GM10847 (cell line): Measurements from ENCODE around the gene CAMP.

Source experiments
- POLR2A ChIP-seq: IDR thresholded peaks from 2 replicates; pipeline ENCODE4 v1.6.1; 2011; ENCODE audit not compliant: insufficient read length; ENCODE audit errors: extremely low read depth

Gene CAMP

DNA sequence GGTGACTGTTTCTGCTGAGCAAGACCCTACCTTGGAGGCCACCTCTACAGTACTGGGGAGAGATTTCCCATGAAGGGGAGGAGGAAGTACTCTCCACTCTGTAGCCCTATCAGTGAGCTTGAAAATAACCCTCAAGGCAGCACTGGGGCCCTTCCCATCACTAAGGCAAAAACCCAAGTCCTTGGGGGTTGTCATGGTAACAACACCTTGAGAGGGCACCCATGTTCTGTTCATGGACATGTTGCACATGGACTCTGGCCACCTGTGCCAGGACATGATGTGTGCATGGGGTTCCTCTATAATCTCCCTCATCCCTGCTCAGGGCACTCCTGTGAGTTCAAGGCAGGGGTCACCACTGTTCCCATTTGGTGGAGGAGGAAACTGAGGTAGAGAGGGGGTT lies 24.2 kb upstream of the CAMP start:
- no peak for TF ChIP-seq POLR2A

DNA sequence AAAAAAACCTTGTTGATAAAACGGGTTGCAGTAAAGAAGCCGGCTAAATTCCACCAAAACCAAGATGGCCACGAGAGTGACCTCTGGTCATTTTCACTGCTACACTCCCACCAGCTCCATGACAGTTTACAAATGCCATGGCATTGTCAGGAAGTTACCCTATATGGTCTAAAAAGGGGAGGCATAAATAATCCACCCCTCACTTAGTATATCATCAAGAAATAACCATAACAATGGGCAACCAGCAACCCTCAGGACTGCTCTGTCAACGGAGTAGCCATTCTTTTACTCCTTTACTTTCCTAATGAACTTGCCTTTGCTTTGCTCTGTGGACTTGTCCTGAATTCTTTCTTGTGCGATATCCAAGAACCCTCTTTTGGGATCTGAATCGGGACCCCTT lies 20.7 kb upstream of the CAMP start:
- no peak for TF ChIP-seq POLR2A

DNA sequence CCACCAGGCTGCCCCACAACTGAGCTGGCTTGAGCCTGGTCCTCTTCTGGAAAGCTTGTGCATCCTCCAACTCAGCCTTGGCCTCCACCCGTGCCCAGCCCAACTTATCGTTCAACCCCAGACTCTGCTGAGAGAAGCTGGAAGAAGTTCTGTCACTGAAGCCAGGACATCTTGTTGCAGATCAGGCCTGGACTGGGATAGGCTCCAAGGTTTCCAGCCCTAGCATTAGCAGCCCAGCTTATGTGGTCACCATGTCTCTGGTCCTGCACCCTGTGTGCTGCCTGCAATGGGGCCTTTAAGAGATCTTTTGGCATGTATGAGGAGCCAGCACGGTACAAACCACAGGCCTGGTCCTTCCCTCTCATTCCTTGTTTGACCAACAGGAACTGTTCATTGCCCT lies 15.2 kb upstream of the CAMP start:
- no peak for TF ChIP-seq POLR2A

DNA sequence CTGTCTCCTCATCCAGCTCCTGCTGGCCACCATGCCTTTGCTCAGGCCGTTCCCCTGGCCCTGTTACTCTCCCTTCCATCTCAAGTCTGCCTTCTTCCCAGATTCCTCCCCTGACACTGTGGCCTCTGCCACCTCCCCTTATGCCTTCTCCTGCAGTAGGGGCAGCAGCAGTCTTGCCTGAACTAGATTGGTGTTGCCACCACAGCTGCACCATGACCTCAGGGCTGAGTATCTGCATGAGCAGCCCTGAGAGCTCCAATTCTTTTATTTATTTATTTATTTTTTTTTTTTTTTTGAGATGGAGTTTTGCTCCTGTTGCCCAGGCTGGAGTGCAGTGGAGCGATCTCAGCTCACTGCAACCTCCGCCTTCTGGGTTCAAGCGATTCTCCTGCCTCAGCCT lies 13.8 kb upstream of the CAMP start:
- TF ChIP-seq POLR2A, result no peak

DNA sequence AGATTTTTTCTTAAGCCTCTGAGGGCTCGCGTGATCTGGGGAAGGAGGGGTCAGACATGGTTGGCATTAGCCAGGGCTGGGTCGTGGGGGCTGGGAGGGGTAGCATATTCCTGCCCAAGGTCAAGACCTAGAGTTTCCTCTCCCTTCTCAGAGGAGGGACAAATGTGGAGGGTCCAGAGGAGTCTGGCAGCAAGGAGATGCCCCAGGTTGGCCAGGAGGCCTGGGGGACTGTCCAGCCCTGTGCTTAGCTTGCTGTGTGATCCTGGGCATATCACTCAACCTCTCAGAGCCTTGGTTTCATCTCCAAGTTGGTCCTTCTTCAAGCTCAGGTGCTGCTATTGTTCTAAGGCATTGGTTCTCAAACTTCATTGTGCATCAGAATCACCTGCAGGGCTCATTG lies 9.1 kb upstream of the CAMP start:
- TF ChIP-seq POLR2A, result no peak

DNA sequence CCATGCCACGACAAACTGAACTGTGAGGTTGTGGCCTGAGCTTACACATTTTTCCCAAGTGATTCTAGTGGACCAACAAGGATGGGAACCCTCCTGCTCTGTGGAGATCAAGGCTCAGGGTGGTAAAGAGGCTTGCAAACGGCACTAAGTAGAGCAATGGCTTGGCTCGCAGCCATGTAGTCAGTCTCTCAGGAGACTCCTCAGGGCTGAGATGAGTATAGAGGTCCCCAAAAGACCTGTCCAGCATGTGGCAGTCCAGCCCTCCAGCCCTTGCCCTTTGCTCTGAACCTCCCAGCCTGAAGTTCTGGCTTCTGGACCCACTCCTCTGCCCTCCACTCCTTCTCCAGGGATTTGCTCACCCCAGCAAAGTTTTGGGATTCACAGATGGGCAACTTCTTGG lies 8.3 kb upstream of the CAMP start:
- no peak for TF ChIP-seq POLR2A

DNA sequence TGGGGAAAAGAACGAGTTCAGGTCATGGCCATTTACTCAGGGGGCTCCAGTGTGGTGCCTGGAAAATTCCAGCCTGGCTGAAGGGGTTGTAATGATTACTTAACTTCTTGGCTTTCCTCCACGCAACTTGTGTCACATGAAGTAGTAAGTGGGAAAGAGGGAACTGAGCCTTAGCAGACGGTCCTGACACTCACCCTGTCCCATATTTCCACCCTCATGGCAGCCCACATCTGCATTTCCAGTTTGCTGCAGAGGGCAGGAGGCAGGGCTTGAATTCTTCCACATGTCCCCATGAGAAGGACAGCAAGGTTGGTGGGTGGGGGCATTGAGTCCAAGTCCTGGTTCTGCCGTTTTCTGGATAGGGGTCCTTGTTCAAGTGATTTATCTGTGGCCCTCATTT lies 7.8 kb upstream of the CAMP start:
- TF ChIP-seq POLR2A, result no peak

DNA sequence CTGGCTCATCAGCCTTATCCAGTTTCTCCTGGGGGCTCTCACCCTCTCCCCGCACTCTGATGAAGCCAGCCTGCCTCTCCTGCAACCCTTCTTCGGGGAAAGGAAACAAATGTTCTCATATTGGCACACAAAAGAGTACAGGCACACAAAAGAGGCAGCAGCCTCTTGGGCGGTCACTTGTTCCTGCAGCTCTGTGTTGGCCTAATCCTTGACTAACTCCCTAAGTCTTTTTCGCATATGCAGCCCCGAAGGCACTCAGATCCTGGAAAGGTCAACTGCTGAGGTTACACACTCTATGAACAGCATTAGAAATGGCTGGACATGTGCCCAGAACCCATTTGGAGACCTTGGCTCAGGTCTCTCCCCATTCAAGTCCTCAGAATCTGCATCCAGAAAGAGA lies 7.4 kb upstream of the CAMP start:
- TF ChIP-seq POLR2A, result no peak

DNA sequence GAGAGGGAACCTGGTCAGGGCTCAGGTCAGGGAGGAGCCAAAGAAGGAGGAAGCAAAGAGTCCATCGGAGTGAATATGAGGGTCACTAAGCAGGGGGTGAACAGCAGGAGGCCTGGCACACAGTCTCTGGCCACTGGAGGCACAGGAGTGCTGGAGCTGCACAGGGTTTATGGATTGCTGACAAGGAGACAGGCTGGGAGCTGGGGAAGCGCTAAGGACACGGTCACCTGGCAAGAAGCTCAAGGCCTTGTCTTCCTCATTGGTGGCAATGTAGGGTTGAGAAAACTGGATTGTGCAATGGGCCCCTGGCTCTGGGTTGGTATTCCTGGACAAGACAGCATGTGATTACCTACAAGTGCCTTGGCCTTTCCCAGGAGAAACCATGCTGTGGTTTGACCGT lies 5.8 kb upstream of the CAMP start:
- no peak for TF ChIP-seq POLR2A

DNA sequence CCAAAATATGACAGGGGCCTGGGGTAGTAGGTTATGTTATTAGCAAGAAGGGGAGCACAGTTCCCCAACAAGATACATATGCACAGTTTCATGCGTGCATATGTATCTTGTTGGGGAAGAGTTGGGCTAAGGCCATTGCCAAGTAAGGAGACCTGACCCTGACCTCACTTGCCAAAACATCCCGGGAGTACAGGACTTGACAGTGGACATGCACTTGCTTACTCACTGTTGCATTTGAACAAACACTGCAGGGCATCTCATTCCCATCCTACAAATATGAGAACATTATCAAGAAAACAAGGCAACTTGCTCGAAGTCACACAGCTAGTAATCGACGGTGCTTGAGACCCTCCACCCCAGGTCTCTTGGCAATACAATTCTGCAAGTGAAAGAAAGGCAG lies 4.8 kb upstream of the CAMP start:
- no peak for TF ChIP-seq POLR2A

DNA sequence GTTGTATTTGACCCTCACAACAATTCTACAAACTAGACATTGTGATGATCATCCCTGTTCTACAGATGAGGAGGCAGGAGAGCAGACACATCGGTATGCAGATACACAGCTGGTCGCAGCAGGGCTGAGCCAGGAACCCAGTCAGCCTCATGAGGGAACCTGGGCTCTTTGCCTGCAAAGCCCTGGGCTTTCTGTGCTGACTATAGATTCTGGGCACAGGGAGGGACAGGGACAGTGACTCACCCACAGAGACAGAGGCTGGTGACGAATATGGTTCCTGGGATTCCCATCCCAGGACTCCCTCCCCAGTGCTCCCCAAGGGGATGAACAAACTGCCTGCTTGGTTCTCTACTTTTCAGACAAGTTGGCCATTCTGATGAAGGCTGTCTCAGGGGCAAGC lies 3.8 kb upstream of the CAMP start:
- TF ChIP-seq POLR2A, result no peak

DNA sequence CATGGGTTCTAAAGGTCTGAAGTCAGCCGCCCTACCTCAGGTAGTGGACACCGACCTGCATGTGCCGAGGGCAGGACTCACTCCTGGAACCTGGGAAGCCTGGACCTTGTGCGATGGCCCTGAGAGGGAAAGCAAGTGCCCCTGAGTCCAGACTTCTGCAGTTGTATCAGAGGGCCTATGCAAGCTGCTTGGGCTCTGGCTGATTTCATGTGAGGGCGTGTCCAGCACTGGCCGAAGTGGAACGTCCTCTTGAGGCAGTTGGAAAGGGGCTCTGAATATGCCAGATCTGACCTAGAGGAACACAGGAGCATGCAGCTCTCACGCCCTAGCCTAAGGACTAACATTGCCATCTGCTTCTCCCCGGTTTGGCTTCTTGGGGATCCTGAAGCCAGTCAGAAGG lies 2.5 kb upstream of the CAMP start:
- no peak for TF ChIP-seq POLR2A

DNA sequence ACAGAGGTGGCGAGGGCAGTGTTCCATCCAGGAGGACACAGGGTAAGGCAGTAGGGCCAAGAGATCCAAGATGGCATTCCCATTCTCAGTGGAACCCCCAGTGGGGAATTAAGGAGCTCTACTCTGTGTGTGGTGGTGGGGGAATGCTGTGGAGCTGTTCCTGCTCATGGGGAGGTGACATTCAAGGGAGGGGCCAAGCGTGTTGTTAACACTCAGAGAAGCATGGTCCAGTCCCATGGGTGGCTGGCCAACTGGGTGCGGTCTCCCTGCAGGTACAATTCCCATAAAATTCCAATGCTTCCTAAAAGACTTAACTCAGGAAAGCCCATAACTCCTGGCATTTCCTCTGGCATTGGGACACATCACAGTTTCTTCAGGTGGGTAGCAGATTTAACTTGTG lies 2.3 kb downstream of the CAMP start:
- no peak for TF ChIP-seq POLR2A

DNA sequence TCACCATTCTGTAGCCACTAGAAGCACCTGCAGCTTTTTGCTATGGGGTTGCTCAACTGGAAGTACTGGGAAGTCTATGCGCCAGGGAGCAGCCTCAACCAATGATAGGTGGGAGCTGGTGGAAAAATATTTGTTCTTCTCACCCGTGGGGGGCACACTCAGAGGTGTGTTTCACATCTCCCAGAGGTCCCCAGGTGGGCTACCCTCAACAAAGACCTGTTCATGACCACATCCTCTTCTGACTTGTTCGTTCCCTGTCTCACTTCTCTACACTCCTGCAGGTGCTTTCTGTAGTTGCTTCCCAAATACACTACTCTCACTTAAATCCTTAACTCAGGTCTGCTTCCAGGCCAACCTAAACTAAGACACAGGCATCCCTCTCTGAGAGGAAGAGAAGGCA lies 3.6 kb downstream of the CAMP start:
- TF ChIP-seq POLR2A, result no peak

DNA sequence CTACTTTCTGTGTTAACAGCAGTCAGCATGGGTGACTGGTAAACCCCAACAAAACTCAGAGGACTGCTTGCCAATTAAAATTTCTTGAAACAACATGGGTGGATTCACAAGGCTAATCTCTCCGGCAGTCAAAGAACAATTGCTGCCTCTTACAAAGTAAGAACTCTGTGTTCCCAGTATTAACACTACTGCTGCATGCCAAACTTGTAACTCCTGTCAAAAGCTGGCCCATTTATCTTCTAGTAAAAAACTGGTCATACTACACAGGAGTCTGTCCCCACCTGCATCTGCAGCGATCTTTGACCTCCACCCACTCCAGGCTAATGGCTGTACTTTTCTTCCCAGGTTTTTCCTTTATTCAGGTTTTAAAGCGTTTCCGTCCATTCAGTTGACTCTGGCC lies 8.9 kb downstream of the CAMP start:
- TF ChIP-seq POLR2A, result no peak

DNA sequence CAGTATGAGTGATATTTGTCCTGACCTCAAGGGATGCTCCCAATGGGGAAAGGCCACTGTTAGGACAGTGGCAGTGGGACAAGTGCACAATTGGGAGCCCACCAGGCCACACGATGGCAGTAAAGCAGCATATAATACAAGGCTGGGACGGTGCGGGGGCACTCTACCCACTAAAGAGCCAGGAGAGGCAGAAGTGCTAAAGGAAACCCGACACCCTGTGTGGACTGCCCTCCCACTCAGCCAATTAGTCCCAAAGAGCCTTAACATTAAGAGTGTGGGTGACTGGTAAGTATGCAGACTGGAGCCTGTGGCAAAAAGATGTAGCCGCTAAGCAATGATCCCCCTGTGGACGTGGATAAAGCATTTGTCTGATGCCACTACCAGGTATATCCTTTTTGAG lies 9.4 kb downstream of the CAMP start:
- TF ChIP-seq POLR2A, result no peak

DNA sequence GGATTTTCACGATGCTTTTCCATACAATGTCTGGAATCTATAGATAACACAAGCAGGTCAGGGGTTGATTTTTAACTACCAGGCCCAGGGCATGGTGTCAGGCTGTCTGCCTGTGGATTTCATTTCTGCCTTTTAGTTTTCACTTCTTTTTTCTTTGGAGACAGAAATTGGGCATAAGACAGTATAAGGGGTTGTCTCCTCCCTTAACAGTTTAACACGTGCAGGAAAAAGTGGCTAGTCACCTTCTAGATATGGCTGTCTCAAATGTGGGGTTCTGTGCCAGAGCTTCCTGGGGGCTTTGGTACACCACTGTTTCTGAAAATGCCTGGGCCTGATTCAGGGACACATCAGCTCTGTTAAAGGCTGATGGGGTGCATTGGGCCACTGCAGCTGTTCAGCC lies 10.2 kb downstream of the CAMP start:
- TF ChIP-seq POLR2A, result no peak

DNA sequence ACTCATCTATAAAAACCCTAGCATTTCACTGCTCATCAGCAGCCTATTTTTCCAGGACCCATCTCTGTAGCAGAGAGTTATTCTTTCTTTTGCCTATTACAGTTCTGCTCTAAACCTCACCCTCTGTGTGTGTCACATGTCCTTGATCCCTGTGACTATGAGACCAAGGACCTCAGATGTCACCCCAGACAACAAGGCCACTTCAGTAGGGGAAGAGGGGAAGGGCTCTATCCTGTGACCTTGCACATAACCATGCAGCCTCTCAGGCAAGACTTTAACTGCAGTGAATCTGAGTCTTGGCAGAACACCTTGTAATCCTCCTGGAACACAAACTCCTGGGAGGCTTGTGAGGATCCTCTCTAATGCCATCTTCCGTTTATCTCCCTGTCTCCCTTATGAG lies 13.2 kb downstream of the CAMP start:
- no peak for TF ChIP-seq POLR2A
